SKM-1 treated with dmso at 0.1 percent for 144 hours (cell line): ENCODE measurements around the gene GATA1.
"Not testable (repeated sequence)": the region's sequence is repeated elsewhere in the genome, so short reads cannot be mapped to it uniquely, and the experiment has no call there.

Experiments
- DNase-seq: peaks from one replicate; lab custom pipeline; 2025; ENCODE audit not compliant: unreplicated experiment; lab: John Stamatoyannopoulos, UW

GATA1 gene

GRCh38 chrX:48806081-48806480 is 19.7 kb downstream of the GATA1 start:
- no peak for DNase-seq

- DNase-seq: peak; percentile 41
Observed at GRCh38 chrX:48813644-48814043, 27.3 kb downstream of the GATA1 start.

DNA sequence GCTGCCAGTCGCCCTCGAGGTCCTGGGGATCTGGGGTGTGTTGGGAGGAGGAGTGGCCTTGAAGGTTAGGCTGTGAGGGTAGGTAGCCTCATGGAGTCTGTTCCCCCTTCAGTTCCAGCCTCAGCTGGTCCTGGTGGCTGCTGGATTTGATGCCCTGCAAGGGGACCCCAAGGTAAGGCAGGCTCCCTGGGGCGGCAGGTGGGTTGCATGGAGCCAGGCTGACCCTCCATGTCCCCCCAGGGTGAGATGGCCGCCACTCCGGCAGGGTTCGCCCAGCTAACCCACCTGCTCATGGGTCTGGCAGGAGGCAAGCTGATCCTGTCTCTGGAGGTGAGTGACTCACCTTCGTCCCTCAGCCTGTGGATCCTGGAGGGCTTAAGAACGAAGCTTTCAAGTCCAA is 28.3 kb downstream of the GATA1 start:
- DNase-seq: no peak

DNA sequence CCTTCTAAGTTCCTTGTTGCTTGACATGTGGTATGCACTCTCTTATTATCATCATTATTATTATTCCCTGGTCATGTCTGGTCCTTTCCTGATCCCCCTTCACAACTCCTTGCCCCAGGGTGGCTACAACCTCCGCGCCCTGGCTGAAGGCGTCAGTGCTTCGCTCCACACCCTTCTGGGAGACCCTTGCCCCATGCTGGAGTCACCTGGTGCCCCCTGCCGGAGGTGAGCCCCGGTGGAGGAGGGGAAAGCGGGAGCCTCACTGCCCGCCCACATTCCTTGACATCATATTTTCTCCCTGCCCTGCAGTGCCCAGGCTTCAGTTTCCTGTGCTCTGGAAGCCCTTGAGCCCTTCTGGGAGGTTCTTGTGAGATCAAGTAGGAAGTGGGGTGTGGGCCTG is 28.9 kb downstream of the GATA1 start:
- DNase-seq: no peak

DNA sequence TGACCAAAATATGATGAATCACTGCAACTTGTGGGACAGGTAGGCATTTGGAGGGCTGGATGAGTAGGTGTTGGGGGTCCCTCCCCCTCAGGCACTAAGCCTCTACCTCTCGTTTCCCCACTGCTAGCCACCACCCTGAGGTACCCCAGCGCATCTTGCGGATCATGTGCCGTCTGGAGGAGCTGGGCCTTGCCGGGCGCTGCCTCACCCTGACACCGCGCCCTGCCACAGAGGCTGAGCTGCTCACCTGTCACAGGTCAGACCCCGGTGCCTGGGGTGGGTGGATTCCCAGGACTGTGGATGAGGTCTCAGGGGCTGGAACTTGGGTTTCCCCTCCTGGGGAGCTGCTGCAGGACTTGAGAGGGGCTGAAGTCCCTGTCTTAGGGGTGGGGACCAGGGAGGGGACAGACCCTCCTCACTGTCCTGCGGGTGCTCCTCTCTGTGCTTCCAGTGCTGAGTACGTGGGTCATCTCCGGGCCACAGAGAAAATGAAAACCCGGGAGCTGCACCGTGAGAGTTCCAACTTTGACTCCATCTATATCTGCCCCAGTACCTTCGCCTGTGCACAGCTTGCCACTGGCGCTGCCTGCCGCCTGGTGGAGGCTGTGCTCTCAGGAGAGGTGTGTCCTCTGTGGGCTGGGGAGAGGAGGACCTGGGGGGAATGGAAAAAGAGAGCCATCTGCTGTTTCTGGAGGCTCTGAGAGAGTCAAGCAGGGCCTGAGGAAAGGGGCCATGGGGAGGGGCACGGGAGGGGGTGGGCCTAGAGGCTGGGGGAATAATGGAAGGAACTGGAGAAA is 29.8 kb downstream of the GATA1 start:
- DNase-seq: no peak

DNA sequence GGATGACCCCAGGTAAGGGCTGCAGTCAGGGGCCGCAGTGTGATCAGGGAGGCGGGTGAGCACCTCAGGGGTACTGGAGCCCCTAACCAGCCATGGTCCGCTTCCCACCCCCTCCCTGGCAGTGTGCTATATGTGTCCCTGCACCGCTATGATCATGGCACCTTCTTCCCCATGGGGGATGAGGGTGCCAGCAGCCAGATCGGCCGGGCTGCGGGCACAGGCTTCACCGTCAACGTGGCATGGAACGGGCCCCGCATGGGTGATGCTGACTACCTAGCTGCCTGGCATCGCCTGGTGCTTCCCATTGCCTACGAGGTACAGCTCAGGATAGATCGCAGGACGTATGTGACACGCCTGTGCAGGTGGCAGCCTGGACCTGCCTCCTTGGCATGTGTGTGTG is 31.7 kb downstream of the GATA1 start:
- DNase-seq: no peak

DNA sequence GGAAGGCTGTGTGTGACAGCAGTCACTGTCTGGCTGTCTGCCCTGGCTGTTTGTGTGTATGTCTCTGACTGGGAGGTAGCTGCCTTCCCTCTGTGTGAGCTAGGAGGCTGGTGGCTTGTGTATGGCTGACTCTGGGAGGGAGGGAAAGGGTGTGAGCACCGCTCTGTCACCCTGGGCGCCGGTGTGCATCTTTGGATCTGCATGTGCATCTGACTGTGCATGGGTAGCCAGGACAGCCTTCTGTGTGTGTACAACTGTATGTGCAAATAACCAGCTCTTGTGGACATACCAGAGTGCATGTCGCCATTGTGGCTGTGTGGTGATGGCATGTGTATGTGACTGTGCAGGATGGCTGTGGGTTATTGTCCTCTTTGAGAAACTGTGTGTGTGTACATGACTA is 32.5 kb downstream of the GATA1 start:
- no peak for DNase-seq

DNA sequence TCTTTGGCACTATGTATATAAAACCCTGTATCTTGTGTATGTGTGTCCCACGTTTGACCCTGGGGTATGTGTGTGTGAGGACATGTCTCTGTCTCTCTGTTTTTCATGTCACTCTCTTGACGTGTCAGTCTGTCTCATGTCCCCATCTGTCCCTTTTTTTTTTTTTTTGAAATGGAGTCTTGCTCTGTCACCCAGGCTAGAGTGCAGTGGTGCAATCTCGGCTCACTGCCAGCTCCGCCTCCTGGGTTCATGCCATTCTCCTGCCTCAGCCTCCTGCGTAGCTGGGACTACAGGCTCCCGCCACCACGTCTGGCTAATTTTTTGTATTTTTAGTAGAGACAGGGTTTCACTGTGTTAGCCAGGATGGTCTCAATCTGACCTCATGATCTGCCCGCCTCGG is 33.0 kb downstream of the GATA1 start:
- not testable (repeated sequence) for DNase-seq

GRCh38 chrX:48823053-48823452 is 36.7 kb downstream of the GATA1 start:
- no peak for DNase-seq

DNA sequence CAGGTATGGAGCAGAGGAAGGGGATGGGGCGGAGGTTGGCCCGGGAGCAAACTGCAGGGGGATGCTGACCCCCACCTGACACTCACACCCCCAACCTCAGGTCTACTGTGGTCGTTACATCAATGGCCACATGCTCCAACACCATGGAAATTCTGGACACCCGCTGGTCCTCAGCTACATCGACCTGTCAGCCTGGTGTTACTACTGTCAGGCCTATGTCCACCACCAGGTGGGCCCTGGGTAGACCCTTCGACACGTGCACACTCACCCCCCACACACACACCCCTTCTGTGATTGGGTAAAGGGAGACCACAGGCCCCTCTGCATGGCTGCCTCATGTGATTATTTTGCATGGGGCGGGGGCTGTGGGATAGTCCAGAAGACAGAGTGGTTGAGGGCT is 37.7 kb downstream of the GATA1 start:
- DNase-seq: no peak

DNA sequence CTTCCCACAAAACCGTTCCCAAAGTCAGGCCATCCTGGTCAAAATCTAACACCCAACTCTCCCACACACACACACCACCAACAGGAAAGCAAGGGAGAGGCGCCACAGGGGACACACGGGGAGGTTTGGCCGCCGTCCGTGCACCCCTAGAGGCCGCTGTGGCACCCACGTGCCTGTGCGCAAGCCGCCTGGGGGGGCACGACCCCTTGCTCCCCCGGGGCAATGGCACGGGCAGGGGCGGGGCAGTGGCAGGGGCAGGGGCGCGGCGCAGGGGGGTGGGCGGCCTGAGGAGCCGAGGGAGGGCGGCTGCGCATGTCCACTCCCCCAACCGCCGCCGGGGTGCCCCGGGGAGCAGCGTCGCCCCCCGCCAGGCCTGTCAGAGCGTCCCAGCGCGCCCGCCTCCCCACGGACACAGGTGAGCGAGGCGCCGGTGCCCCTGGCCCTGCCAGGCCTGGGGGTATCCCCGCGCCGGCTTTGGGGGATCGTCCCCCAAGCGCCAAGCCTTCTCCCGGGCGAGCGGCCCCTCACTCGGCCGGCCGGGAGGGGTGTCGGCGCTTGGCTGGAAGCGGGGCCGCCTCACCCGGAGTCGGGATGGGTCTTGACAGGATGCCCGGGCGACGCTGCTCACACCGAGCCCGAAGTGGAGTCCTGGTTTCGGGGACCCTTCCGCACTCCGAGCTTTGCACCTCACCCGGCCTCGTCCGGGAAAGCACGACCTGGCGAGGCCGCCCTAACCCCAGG is 39.9 kb downstream of the GATA1 start, which contains the start of gene ERAS:
ERAS (plus strand) TSS at position 379 of the 741 bp plus-strand sequence. CDS start 2,611 bp downstream, outside the sequence.
- no peak for DNase-seq

GRCh38 chrX:48826876-48827653 is 40.7 kb downstream of the GATA1 start:
- DNase-seq: no peak

DNA sequence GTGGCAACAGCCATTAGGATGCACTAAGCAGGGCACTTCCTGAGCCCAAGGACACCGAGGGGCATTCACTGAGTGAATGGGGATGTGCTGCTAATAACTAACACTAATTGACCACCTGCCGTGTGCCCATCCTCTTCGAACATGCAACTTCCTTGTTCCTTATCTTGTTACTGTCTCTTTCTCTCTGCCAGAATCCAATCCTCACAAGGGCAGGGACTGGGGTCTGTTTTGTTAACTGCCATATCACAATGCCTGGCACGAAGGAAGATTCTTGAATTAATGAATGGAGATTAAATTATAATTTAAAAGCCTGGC is 41.2 kb downstream of the GATA1 start:
- no peak for DNase-seq

- DNase-seq: no peak
Observed at GRCh38 chrX:48829016-48829735, 42.8 kb downstream of the GATA1 start.

DNA sequence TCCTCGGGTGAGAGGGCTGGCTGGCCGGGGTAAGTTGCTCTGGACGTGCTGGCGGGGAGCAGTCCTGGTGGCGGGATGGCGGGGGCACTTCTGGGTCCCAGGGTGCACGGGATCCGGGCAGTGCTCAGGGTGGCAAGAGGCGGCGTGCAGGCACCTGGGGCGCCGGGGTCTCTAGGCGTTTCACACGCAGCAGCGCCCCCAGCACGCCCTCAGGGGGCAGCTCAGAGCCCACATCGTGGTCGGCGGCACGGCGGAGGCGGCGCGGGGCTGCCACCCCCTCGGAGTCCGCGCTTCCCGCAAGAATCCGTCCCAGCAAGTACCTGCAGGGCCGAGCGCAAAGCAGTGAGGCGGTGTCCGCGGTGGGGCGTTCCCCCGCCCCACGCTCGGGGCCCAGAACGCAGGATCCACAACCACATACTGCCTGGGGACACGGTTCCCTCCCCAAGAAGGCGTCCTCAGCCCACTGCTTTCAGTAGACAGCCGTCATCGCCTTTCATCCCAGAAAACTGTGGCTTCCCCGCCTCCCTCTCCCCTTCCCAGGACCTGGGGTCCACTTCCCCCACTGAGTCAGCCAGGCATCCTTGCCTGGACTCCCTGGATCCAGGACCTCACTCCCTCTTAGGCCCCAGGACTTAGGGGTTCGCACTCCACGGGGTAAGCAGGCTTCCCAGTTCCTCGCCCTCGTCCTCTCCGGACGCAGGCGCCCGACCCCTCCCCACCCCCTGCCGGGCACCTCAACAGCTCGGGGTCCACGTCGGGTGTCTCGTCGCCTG is 44.9 kb downstream of the GATA1 start:
- no peak for DNase-seq

GRCh38 chrX:48831909-48832291 is 45.5 kb downstream of the GATA1 start:
- DNase-seq: no peak

DNA sequence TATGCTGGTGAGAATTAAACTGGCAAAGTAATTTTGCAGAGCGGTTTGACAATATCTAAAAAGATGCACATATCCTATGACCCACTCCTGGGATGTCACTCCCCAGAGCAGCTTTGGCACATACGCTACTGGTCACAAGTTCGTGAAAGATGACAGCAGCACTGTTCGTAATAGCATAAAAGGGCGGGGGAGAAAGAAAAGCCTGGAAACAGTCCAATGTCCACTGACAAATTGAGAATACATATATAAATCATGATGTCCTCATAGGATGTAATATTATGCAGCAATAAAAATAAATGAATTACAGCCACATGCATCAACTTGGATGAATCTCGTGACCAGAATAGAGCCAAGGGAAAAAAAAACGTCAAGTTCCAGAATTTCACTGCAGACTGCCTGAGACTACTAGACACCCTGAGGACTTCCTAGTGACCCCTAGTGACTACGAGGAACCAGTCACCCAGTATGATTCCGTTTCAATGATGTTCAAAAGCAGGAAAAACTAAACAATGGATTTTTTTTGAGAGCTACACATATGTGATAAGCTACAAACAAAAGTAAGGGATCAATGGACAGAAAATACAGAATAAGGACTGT is 47.2 kb downstream of the GATA1 start:
- no peak for DNase-seq

GRCh38 chrX:48834383-48834709 is 48.0 kb downstream of the GATA1 start:
- no peak for DNase-seq

DNA sequence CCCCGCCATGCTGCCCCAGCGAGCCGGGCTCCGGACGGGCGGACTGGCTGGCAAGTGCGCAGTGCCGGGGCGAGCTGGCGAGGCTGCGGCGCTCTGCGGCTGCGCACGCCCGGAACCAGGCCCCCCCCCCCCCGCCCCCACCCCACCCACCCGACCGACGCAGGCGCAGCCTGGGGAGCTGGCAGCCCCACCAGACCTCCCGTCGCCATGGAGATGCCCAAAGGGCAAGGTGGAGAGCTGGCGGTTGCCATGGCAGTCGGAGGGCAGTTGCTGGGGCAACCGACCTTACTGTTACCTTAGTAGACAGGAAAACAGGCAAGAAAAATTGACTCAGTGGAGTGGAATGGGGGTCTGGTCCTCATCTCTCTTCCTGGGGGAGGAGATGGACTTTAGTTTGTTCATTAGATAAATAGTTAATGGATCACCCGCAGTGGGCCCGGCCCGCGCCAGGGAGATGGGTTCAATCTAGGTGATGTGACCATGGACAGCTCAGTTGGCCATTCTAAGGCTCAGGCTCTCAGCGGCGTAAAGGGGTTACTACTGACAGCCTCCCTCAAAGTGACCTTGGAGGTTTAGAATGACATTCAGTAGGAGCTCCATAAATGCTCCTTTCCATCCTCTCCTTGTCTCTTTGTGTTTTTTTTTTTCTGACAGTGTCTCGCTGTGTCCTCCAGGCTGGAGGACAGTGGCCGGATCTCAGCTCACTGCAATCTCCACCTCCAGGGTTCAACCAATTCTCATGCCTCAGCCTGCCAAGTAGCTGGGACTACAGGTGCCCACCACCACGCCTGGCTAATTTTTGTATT is 49.3 kb downstream of the GATA1 start, which contains the start of gene PCSK1N:
PCSK1N (minus strand) TSS at position 87 of the 806 bp plus-strand sequence; CDS start at position 9, 78 bp downstream.
- no peak for DNase-seq
